Right lobe of liver (tissue), 6 donors: ENCODE results near the gene IZUMO4. TPM values are rescaled to one million over a fixed set of nuclear protein-coding genes. Genes with fewer than 3 reads are reported as not detected.
"Not testable (repeated sequence)": the region's sequence is repeated elsewhere in the genome, so short reads cannot be mapped to it uniquely, and the experiment has no call there.

ENCODE experiments used
- ATAC-seq, 4 donors: fragments of 200-7000 bp; cut with Tn5 transposase; one replicate each; pipeline ENCODE4 v1.9.1; 2020; ENCODE audit warnings: mild to moderate bottlenecking in 4 of 4, moderate library complexity in 4 of 4
- DNase-seq, 3 donors: peaks; one replicate each; pipeline ENCODE4 v3.0.0-alpha.2; 2020
- H3K27ac ChIP-seq, 3 donors: fragments of 200-600 bp; one replicate each; pipeline ENCODE4 v1.8.0; 2022
- H3K27me3 ChIP-seq, 2 donors: fragments of 200-600 bp; one replicate each; pipeline ENCODE4 v1.8.0; 2022
- H3K36me3 ChIP-seq, 4 donors: fragments of 200-600 bp; sonication (generic) in 1 of 4; one replicate each; pipeline versions ENCODE4 v1.5.1 to v1.8.0; 2017 to 2022; ENCODE audit warnings: control low read depth in 1 of 4
- H3K4me1 ChIP-seq, 4 donors: fragments of 200-600 bp; sonication (generic) in 1 of 4; one replicate each; pipeline versions ENCODE4 v1.5.1 to v1.8.0; 2017 to 2022; ENCODE audit warnings: control low read depth in 1 of 4
- H3K4me3 ChIP-seq, 3 donors: fragments of 200-600 bp; one replicate each; pipeline ENCODE4 v1.8.0; 2022
- H3K9me3 ChIP-seq, 4 donors: fragments of 200-600 bp; sonication (generic) in 1 of 4; one replicate each; pipeline versions ENCODE4 v1.5.1 to v1.8.0; 2017 to 2022; ENCODE audit warnings: control low read depth in 1 of 4
- CTCF ChIP-seq, 4 donors: fragments of 200-600 bp in 3 of 4; fragments of 450-650 bp in 1 of 4; IDR thresholded peaks; one replicate each; pipeline versions ENCODE4 v1.5.1 to v1.8.0; 2016 to 2022; ENCODE audit warnings: antibody characterized with exemption in 4 of 4, mild to moderate bottlenecking in 2 of 4
- POLR2A ChIP-seq: fragments of 450-650 bp; IDR thresholded peaks from one replicate; pipeline ENCODE4 v1.6.1; 2017; ENCODE audit warnings: antibody characterized with exemption, mild to moderate bottlenecking
- WGBS: methylation state at CpG from one replicate; pipeline ENCODE4 v1.1.6; 2018; ENCODE audit warnings: low coverage, low lambda C conversion rate; ENCODE audit not compliant: insufficient coverage; ENCODE audit errors: missing lambda C conversion rate; 5-methylcytosine and 5-hydroxymethylcytosine counted together
- intact Hi-C, 2 donors: fragments of 100-400 bp; cut with DNase I; formaldehyde crosslinking; loops; one replicate each; pipeline versions ENCODE4 v1.11.2 to v1.14.1; 2022
- total RNA-seq, 6 experiments: library from RNA; depleted of rRNA in 2 of 6; stranded (reverse); fragments of >200 nt in 2 of 6; fragmentation: NEBNext Ultra II Directional in 3 of 6; extraction: Animal tissue kit (Norgen Biotek cat#: 25700) in 3 of 6; gene quantifications; one replicate each; pipeline versions ENCODE4 v1.1.0 to v1.2.4, GENCODE V29; 2016 to 2023
- donor health status: DM: no; HTN: yes; CAD: no.
- donor health status: DM: no; HTN: no; CAD: no.
- donor health status: DM: no; HTN: no; CAD: no.
- donor health status: DM: no; HTN: yes; CAD: no.
- donor health status: DM: no; HTN: yes; CAD: no.

IZUMO4 gene
- total RNA-seq, 6 experiments from 2014 or later: 1.2 to 6.9 (median 4.2) TPM; not detected in 1

GRCh38 chr19:2081873-2082810, 14.6 kb upstream of the IZUMO4 start:
- peaks cover 0 to 5% (median 1%) of the 10 kb centered on the region in 4 donors for H3K4me1 ChIP-seq
- intact Hi-C loops: no loop called here
- H3K27ac ChIP-seq: peak overlapping the region in 2 of 3 donors; percentile 51 to 73
- H3K9me3 ChIP-seq: no peaks in the 10 kb centered on the region
- peaks cover 0 to 20% (median 7%) of the 10 kb centered on the region in 4 donors for H3K36me3 ChIP-seq
- DNase-seq (no peak), ATAC-seq (peak; percentile 22 to 59 (median 38))
- no peak for TF ChIP-seq CTCF (IDR thresholded peaks at IDR 0.05)
- no peak for TF ChIP-seq POLR2A
- H3K4me3 ChIP-seq: no peak overlapping the region
- 50% methylated on average over 1 of the region's 30 CpGs for WGBS
- H3K27me3 ChIP-seq: no peaks in the 10 kb centered on the region

GRCh38 chr19:2083174-2083854, 13.4 kb upstream of the IZUMO4 start:
- Histone ChIP-seq H3K4me1 (peaks cover 0 to 14% (median 4%) of the 10 kb centered on the region in 4 donors), H3K4me3 (peak overlapping the region in 2 of 3 donors; percentile 21 to 27), H3K27ac (peak overlapping the region; percentile 34 to 78 (median 73)), H3K27me3 (no peaks in the 10 kb centered on the region), H3K9me3 (no peaks in the 10 kb centered on the region), H3K36me3 (peaks cover 0 to 8% (median under 1%) of the 10 kb centered on the region in 4 donors)
- DNase-seq (no peak), ATAC-seq (peak in 2 of 4 donors; percentile 7 to 23)
- 60% methylated on average over 3 of the region's 20 CpGs for WGBS
- TF ChIP-seq POLR2A (no peak), CTCF (IDR thresholded peaks at IDR 0.05) (no peak)
- intact Hi-C loops: no loop called here

GRCh38 chr19:2084993-2085720, 11.6 kb upstream of the IZUMO4 start:
- TF ChIP-seq CTCF (IDR thresholded peaks at IDR 0.05) (no peak), POLR2A (no peak)
- peaks cover 0 to 14% (median 5%) of the 10 kb centered on the region in 4 donors for H3K4me1 ChIP-seq
- ATAC-seq (peak; percentile 38 to 69 (median 64)), DNase-seq (peak; percentile 73 to 84 (median 74))
- no peaks in the 10 kb centered on the region for H3K27me3 ChIP-seq
- peaks cover 0 to 5% (median 0%) of the 10 kb centered on the region in 4 donors for H3K36me3 ChIP-seq
- H3K9me3 ChIP-seq: no peaks in the 10 kb centered on the region
- 48% methylated on average over 14 of the region's 28 CpGs for WGBS
- H3K4me3 ChIP-seq: peak overlapping the region in 1 of 3 donors; percentile 27
- peak overlapping the region in 2 of 3 donors; percentile 73 to 78 for H3K27ac ChIP-seq
- intact Hi-C loops: no loop called here

GRCh38 chr19:2086695-2087620, 9.8 kb upstream of the IZUMO4 start:
- Histone ChIP-seq H3K27ac (peak overlapping the region; percentile 19 to 61 (median 52)), H3K4me1 (peaks cover 0 to 15% (median 8%) of the 10 kb centered on the region in 4 donors)
- intact Hi-C loops, H3K36me3 ChIP-seq, H3K9me3 ChIP-seq, H3K27me3 ChIP-seq, H3K4me3 ChIP-seq: not testable (repeated sequence)
- 33% methylated on average over 10 of the region's 13 CpGs for WGBS
- DNase-seq: peak in 1 of 3 donors; percentile 79
- peak in 3 of 4 donors; percentile 2 to 66 (median 36) for ATAC-seq
